HepG2 (cell line): Measurements from ENCODE around the gene FGGY. TPM values are rescaled to one million over a fixed set of nuclear protein-coding genes. Genes with fewer than 3 reads are reported as not detected.

ENCODE experiments used
- CREM ChIP-seq, 2 experiments: sonication (generic) in 1 of 2; formaldehyde crosslinking in 1 of 2; IDR thresholded peaks; 2 replicates each; pipeline versions ENCODE4 v1.4.0 to v1.6.1; 2016 to 2020; ENCODE audit warnings: antibody characterized with exemption in 1 of 2, mild to moderate bottlenecking in 1 of 2, missing genetic modification reagents in 1 of 2
- HDAC2 ChIP-seq: sonication (generic); formaldehyde crosslinking; IDR thresholded peaks from 2 replicates; pipeline ENCODE4 v1.4.0; 2020; ENCODE audit warnings: missing genetic modification reagents
- HMG20B ChIP-seq: conservative IDR thresholded peaks from 2 replicates; pipeline ENCODE4 v1.6.1; 2016; ENCODE audit warnings: missing genetic modification reagents, missing compliant biosample characterization
- KAT8 ChIP-seq: IDR thresholded peaks from 2 replicates; pipeline ENCODE4 v1.6.1; 2016; ENCODE audit warnings: missing genetic modification reagents, missing compliant biosample characterization
- MEIS2 ChIP-seq: sonication (generic); formaldehyde crosslinking; IDR thresholded peaks from 2 replicates; pipeline ENCODE4 v1.9.0; 2021; ENCODE audit warnings: mild to moderate bottlenecking, missing genetic modification reagents
- NAIF1 ChIP-seq: sonication (generic); formaldehyde crosslinking; IDR thresholded peaks from 2 replicates; pipeline ENCODE4 v1.5.0; 2020; ENCODE audit warnings: mild to moderate bottlenecking, missing genetic modification reagents, borderline replicate concordance
- NCOA2 ChIP-seq: sonication (generic); formaldehyde crosslinking; IDR thresholded peaks from 2 replicates; pipeline ENCODE4 v1.8.0; 2022; ENCODE audit warnings: inconsistent platforms
- NFIC ChIP-seq: IDR thresholded peaks from 2 replicates; pipeline ENCODE4 v1.6.1; 2012; ENCODE audit warnings: mild to moderate bottlenecking, low read length, inconsistent platforms
- NR2F6 ChIP-seq, 2 experiments: IDR thresholded peaks; 2 replicates each; pipeline ENCODE4 v1.6.1; 2016; ENCODE audit warnings: antibody characterized with exemption in 1 of 2, mild to moderate bottlenecking in 1 of 2
- TCF12 ChIP-seq, 2 experiments: fragments of 450-650 bp in 1 of 2; sonication (generic) in 1 of 2; formaldehyde crosslinking in 1 of 2; IDR thresholded peaks; 2 replicates each; pipeline versions ENCODE4 v1.6.1 to v1.8.0; 2017 to 2022; ENCODE audit warnings: antibody characterized with exemption in 1 of 2, mild to moderate bottlenecking in 1 of 2, missing genetic modification reagents in 1 of 2, moderate library complexity in 1 of 2
- ZMYM2 ChIP-seq: sonication (generic); formaldehyde crosslinking; IDR thresholded peaks from 2 replicates; pipeline ENCODE4 v1.8.0; 2022; ENCODE audit warnings: mild to moderate bottlenecking, missing genetic modification reagents
- ZNF260 ChIP-seq: sonication (generic); formaldehyde crosslinking; IDR thresholded peaks from 2 replicates; pipeline ENCODE4 v1.4.0; 2020; ENCODE audit warnings: missing genetic modification reagents, low read depth, mild to moderate bottlenecking, borderline replicate concordance
- ZNF441 ChIP-seq: sonication (generic); formaldehyde crosslinking; IDR thresholded peaks from 2 replicates; pipeline ENCODE4 v1.7.0; 2021; ENCODE audit warnings: missing genetic modification reagents, borderline replicate concordance
- ZNF75D ChIP-seq: sonication (generic); formaldehyde crosslinking; IDR thresholded peaks from 2 replicates; pipeline ENCODE4 v1.8.1; 2023; ENCODE audit warnings: missing genetic modification reagents, mild to moderate bottlenecking, borderline replicate concordance
- polyA plus RNA-seq, 8 experiments: library from polyadenylated mRNA; depleted of rRNA in 3 of 8; stranded (reverse) in 7 of 8; unstranded in 1 of 8; fragments of >200 nt; fragmentation: Illumina TruSeq in 4 of 8; extraction: Trizol in 4 of 8; gene quantifications; 2 replicates each; pipeline versions ENCODE4 v1.2.1 to v1.2.3, GENCODE V29; 2011 to 2016; ENCODE audit warnings: low read depth in 4 of 8, missing spikeins in 1 of 8, mixed read lengths in 1 of 8; ENCODE audit not compliant: insufficient read depth in 1 of 8
- total RNA-seq, 5 experiments: library from RNA; depleted of rRNA; stranded (reverse); fragments of >200 nt; fragmentation: Illumina TruSeq; extraction: Trizol; gene quantifications; 2 replicates each; pipeline ENCODE4 v1.2.3, GENCODE V29; 2016; ENCODE audit warnings: low read depth in 1 of 5
- TF ChIP-seq, protein P1 (sequence below): IDR thresholded peaks from 2 replicates; pipeline ENCODE4 v1.6.1; 2016; ENCODE audit warnings: missing genetic modification reagents, missing compliant biosample characterization
- TF ChIP-seq, protein P2 (sequence below): sonication (generic); formaldehyde crosslinking; conservative IDR thresholded peaks from 2 replicates; pipeline ENCODE4 v1.4.0; 2020; ENCODE audit warnings: mild to moderate bottlenecking, missing genetic modification reagents, moderate library complexity
- TF ChIP-seq, protein P3 (sequence below): conservative IDR thresholded peaks from 2 replicates; pipeline ENCODE4 v1.6.1; 2018; ENCODE audit warnings: missing genetic modification reagents
- TF ChIP-seq, protein P4 (sequence below): sonication (generic); formaldehyde crosslinking; IDR thresholded peaks from 2 replicates; pipeline ENCODE4 v1.5.0; 2020; ENCODE audit warnings: mild to moderate bottlenecking, missing genetic modification reagents, borderline replicate concordance
- TF ChIP-seq, protein P5 (sequence below): sonication (generic); formaldehyde crosslinking; IDR thresholded peaks from 2 replicates; pipeline ENCODE4 v1.4.0; 2020; ENCODE audit warnings: missing genetic modification reagents

FGGY gene
- total and polyA plus RNA-seq, 2 of the 13 experiments (the other 11 are each of a cell fraction or from before 2014, with no cell fraction given): 15.7 to 27.5 TPM

DNA sequence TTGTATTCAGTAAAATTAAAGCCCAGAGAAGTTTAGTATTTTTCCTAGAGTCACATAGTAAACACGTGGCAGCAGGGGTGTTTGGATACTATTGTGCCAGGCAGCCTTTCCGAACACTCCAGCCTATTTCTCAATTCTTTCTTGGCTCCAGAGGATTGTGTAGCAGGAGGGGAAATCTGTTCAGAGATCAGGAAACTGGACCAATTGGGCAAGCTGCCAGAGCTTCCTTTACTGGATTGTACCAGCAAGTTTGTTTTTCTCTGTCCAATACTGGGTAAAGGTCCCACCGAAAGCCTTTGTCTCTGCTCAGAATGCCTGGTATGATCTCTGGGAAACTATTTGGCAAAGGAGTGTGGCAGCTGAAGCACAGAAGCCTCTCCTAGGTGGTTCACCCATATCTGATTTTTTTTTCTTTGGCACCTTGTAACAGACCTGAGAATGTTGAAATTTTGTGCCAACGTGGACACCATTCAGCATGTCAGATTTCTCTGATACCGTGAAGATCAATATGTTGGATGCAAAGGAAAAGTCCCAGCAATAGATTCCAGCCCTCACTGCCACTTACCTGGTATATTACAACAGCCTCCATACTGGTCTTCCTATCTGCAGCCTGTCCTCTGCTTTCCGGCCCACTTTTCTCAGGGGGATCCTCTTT, 126.2 kb downstream of the FGGY start (continued):
- TF ChIP-seq MEIS2 (0 out of 2 replicates have a peak, but pooled peaks have one; percentile 32), ZNF441 (CRISPR knock-in tag) (0 out of 2 replicates have a peak, but pooled peaks have one; percentile 31), NR2F6 (IDR thresholded peaks at IDR 0.05) (no peak), NR2F6 (CRISPR knock-in tag; IDR thresholded peaks at IDR 0.05) (peak; percentile 29; the same call in 1 of the 2 replicates), HMG20B (CRISPR knock-in tag) (0 out of 2 replicates have a peak, but pooled peaks have one; percentile 39), NCOA2 (CRISPR knock-in tag) (peak; percentile 40; the same call in 1 of the 2 replicates), CREM (IDR thresholded peaks at IDR 0.05) (peak; percentile 9; the same call in 1 of the 2 replicates), CREM (CRISPR knock-in tag; IDR thresholded peaks at IDR 0.05) (no peak), TCF12 (IDR thresholded peaks at IDR 0.05) (no peak), TCF12 (CRISPR knock-in tag; IDR thresholded peaks at IDR 0.05) (0 out of 2 replicates have a peak, but pooled peaks have one; percentile 26), ZNF75D (CRISPR knock-in tag) (no peak), ZMYM2 (no peak), NFIC (peak; percentile 72), NAIF1 (no peak), ZNF260 (CRISPR knock-in tag) (no peak), HDAC2 (CRISPR knock-in tag) (peak; percentile 57; the same call in 1 of the 2 replicates), KAT8 (CRISPR knock-in tag) (peak; percentile 32; the same call in 1 of the 2 replicates)
- TF ChIP-seq, protein P1, sequence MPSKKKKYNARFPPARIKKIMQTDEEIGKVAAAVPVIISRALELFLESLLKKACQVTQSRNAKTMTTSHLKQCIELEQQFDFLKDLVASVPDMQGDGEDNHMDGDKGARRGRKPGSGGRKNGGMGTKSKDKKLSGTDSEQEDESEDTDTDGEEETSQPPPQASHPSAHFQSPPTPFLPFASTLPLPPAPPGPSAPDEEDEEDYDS (CRISPR knock-in tag): no peak; the same call in 1 of the 2 replicates
- TF ChIP-seq, protein P2, sequence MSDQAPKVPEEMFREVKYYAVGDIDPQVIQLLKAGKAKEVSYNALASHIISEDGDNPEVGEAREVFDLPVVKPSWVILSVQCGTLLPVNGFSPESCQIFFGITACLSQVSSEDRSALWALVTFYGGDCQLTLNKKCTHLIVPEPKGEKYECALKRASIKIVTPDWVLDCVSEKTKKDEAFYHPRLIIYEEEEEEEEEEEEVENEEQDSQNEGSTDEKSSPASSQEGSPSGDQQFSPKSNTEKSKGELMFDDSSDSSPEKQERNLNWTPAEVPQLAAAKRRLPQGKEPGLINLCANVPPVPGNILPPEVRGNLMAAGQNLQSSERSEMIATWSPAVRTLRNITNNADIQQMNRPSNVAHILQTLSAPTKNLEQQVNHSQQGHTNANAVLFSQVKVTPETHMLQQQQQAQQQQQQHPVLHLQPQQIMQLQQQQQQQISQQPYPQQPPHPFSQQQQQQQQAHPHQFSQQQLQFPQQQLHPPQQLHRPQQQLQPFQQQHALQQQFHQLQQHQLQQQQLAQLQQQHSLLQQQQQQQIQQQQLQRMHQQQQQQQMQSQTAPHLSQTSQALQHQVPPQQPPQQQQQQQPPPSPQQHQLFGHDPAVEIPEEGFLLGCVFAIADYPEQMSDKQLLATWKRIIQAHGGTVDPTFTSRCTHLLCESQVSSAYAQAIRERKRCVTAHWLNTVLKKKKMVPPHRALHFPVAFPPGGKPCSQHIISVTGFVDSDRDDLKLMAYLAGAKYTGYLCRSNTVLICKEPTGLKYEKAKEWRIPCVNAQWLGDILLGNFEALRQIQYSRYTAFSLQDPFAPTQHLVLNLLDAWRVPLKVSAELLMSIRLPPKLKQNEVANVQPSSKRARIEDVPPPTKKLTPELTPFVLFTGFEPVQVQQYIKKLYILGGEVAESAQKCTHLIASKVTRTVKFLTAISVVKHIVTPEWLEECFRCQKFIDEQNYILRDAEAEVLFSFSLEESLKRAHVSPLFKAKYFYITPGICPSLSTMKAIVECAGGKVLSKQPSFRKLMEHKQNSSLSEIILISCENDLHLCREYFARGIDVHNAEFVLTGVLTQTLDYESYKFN (CRISPR knock-in tag): peak; percentile 80
- TF ChIP-seq, protein P3, sequence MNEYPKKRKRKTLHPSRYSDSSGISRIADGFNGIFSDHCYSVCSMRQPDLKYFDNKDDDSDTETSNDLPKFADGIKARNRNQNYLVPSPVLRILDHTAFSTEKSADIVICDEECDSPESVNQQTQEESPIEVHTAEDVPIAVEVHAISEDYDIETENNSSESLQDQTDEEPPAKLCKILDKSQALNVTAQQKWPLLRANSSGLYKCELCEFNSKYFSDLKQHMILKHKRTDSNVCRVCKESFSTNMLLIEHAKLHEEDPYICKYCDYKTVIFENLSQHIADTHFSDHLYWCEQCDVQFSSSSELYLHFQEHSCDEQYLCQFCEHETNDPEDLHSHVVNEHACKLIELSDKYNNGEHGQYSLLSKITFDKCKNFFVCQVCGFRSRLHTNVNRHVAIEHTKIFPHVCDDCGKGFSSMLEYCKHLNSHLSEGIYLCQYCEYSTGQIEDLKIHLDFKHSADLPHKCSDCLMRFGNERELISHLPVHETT (CRISPR knock-in tag): no peak
- TF ChIP-seq, protein P4, sequence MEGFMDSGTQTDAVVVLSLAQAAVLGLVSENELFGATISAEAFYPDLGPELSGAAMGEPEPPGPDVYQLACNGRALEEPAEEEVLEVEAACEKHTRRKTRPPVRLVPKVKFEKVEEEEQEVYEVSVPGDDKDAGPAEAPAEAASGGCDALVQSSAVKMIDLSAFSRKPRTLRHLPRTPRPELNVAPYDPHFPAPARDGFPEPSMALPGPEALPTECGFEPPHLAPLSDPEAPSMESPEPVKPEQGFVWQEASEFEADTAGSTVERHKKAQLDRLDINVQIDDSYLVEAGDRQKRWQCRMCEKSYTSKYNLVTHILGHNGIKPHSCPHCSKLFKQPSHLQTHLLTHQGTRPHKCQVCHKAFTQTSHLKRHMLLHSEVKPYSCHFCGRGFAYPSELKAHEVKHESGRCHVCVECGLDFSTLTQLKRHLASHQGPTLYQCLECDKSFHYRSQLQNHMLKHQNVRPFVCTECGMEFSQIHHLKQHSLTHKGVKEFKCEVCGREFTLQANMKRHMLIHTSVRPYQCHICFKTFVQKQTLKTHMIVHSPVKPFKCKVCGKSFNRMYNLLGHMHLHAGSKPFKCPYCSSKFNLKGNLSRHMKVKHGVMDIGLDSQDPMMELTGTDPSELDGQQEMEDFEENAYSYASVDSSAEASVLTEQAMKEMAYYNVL (CRISPR knock-in tag): peak; percentile 29; the same call in 1 of the 2 replicates
- TF ChIP-seq, protein P5, sequence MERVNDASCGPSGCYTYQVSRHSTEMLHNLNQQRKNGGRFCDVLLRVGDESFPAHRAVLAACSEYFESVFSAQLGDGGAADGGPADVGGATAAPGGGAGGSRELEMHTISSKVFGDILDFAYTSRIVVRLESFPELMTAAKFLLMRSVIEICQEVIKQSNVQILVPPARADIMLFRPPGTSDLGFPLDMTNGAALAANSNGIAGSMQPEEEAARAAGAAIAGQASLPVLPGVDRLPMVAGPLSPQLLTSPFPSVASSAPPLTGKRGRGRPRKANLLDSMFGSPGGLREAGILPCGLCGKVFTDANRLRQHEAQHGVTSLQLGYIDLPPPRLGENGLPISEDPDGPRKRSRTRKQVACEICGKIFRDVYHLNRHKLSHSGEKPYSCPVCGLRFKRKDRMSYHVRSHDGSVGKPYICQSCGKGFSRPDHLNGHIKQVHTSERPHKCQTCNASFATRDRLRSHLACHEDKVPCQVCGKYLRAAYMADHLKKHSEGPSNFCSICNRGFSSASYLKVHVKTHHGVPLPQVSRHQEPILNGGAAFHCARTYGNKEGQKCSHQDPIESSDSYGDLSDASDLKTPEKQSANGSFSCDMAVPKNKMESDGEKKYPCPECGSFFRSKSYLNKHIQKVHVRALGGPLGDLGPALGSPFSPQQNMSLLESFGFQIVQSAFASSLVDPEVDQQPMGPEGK (CRISPR knock-in tag): 0 out of 2 replicates have a peak, but pooled peaks have one; percentile 26
